Cardiac muscle cell (in vitro differentiated cells and primary cell): ENCODE data around the gene CCDC183. TPM values are rescaled to one million over a fixed set of nuclear protein-coding genes. Genes with fewer than 3 reads are reported as not detected.
"Not testable (repeated sequence)": the region's sequence is repeated elsewhere in the genome, so short reads cannot be mapped to it uniquely, and the experiment has no call there.

Experiments
- DNase-seq, 2 donors: peaks; one replicate each; pipeline versions ENCODE4 v3.0.0 to v3.0.0-alpha.2; 2010 to 2017; ENCODE audit warnings: low read depth in 1 of 2, low spot score in 1 of 2
- H3K27ac ChIP-seq: fragments of 200-600 bp; sonication (generic); 2 replicates; pipeline ENCODE4 v1.5.1; 2016
- H3K27me3 ChIP-seq: fragments of 200-600 bp; sonication (generic); 2 replicates; pipeline ENCODE4 v1.6.0; 2016; ENCODE audit warnings: control low read depth
- H3K36me3 ChIP-seq: fragments of 200-600 bp; sonication (generic); 2 replicates; pipeline ENCODE4 v1.5.1; 2016; ENCODE audit warnings: control low read depth
- H3K4me1 ChIP-seq: fragments of 200-600 bp; sonication (generic); 2 replicates; pipeline ENCODE4 v1.8.1; 2017; ENCODE audit warnings: low read depth, mild to moderate bottlenecking, mixed run types
- H3K4me3 ChIP-seq: fragments of 200-600 bp; sonication (generic); 2 replicates; pipeline ENCODE4 v1.5.1; 2016; ENCODE audit warnings: mild to moderate bottlenecking
- H3K9me3 ChIP-seq: fragments of 200-600 bp; sonication (generic); 2 replicates; pipeline ENCODE4 v1.5.1; 2017; ENCODE audit warnings: low read depth, mild to moderate bottlenecking, control low read depth
- CTCF ChIP-seq: IDR thresholded peaks from 2 replicates; pipeline ENCODE4 v1.5.1; 2012; ENCODE audit warnings: low read depth, mild to moderate bottlenecking, low read length
- polyA plus RNA-seq: library from polyadenylated mRNA; unstranded; fragments of >200 nt; fragmentation: Nextera tagmentation; extraction: Ambion mirVana; gene quantifications from 2 replicates; pipeline ENCODE4 v1.2.1, GENCODE V29; 2016
- total RNA-seq: library from RNA; depleted of rRNA; stranded (reverse); fragments of >200 nt; gene quantifications from 2 replicates; pipeline ENCODE4 v1.2.3, GENCODE V29; 2016

The CCDC183 gene
- total and polyA plus RNA-seq, 2 experiments from 2014 or later: 43.1 to 49.3 TPM

- Histone ChIP-seq H3K36me3 (no peaks in the 10 kb centered on the region), H3K27me3 (no peaks in the 10 kb centered on the region), H3K27ac (peak overlapping the region; percentile 64), H3K9me3 (no peaks in the 10 kb centered on the region), H3K4me1 (peaks cover 4% of the 10 kb centered on the region), H3K4me3 (no peak overlapping the region)
- DNase-seq: no peak
- TF ChIP-seq CTCF: no peak
Measured at GRCh38 chr9:136762221-136762691, 33.9 kb upstream of the CCDC183 start.

DNA sequence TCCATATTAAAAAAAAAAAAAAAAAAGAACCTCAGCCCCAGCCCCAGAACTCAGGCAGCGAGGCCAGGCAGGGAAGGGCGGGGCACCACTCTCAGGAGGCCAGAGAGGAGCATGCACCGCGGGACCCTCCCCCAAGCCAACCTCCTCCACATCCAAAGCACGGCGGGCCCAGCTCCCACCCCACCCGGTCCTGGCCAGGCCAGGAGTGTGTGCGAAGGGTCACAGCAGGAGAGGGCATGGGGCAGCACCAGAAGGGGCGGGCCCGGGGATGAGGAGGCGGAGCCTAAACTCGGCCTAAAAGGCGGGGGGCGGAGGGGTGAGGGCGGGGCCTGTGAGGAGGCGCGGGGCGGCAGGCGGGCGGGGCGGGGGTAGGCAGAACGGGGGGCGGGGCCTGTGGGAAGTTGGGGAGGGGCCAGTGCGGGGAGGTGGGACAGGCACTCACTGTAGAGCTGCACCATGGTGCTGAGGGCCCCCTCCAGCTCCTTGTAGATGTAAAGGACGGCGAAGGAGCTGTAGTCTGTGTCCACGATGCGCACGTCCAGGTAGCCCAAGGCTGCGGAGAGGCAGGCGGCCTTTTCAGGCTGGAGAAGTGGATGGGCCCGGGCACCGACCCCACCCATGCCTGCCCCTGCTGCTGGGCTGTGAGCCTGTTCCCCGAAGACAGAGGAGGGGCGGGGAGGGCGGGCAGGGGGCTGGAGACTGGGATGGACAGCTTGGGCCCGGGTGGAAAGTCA lies 33.1 kb upstream of the CCDC183 start:
- Histone ChIP-seq H3K27me3 (no peaks in the 10 kb centered on the region), H3K27ac (no peak overlapping the region), H3K36me3 (no peaks in the 10 kb centered on the region), H3K4me3 (no peak overlapping the region), H3K4me1 (peaks cover 4% of the 10 kb centered on the region), H3K9me3 (no peaks in the 10 kb centered on the region)
- peak; percentile 36 to 94 for DNase-seq
- TF ChIP-seq CTCF: no peak

DNA sequence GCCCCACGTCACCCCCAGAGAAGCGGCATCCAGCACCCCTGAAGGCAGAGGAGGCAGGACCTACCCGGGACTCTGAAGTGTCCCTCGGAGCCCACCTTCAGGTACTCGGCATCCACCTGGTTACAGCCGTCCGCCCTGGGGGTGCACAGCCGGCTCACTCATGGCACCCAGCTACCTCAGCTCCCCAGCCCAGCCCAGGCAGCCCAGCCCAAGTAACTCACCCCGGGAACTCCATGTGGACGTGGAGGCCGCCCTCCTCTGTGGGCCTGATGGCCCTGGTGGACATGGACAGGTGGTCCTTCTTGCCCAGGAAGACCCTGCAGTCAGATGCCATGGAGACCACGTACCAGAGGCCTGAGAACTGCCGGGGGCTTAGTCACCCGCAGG lies 32.5 kb upstream of the CCDC183 start:
- Histone ChIP-seq H3K36me3 (no peaks in the 10 kb centered on the region), H3K4me3 (no peak overlapping the region), H3K9me3 (no peaks in the 10 kb centered on the region), H3K27me3 (no peaks in the 10 kb centered on the region), H3K4me1 (peaks cover 4% of the 10 kb centered on the region), H3K27ac (no peak overlapping the region)
- no peak for TF ChIP-seq CTCF
- no peak for DNase-seq

- DNase-seq: no peak
- peaks cover 4% of the 10 kb centered on the region for H3K4me1 ChIP-seq
- H3K36me3 ChIP-seq: no peaks in the 10 kb centered on the region
- no peak for TF ChIP-seq CTCF
- H3K9me3 ChIP-seq: no peaks in the 10 kb centered on the region
- H3K27ac ChIP-seq: no peak within 1 kb of the TSS
- no peak within 1 kb of the TSS for H3K4me3 ChIP-seq
- no peaks in the 10 kb centered on the region for H3K27me3 ChIP-seq
Measured at GRCh38 chr9:136764301-136764891, 31.7 kb upstream of the CCDC183 start, which contains the start of gene LCN15. TSS of gene LCN15 (minus strand) at chr9:136764518. CDS start at chr9:136764488, 30 bp downstream.

DNA sequence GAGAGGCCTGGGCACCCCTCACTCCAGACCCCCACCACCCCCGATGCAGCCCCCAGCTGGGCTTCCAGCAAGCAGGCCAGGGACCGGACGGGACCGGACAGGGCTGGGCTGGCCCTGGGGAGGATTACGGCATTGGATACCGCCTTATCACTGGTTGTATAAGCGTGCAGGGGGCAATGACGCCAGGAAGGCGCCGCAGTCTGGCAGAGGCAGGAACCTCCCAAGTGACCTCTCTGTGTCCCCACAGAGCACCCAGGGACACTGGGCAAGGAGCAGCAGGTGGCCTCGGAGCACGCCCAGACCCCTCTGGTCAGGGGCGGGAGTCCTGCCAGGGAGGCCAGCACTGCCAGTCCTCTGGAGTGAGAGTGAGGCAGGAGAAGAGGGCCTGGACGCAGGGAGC lies 31.1 kb upstream of the CCDC183 start:
- H3K4me1 ChIP-seq: peaks cover 4% of the 10 kb centered on the region
- H3K9me3 ChIP-seq: no peaks in the 10 kb centered on the region
- no peak overlapping the region for H3K4me3 ChIP-seq
- no peak for TF ChIP-seq CTCF
- H3K27ac ChIP-seq: no peak overlapping the region
- H3K27me3 ChIP-seq: no peaks in the 10 kb centered on the region
- no peak for DNase-seq
- no peaks in the 10 kb centered on the region for H3K36me3 ChIP-seq

- H3K9me3 ChIP-seq, H3K27me3 ChIP-seq, H3K36me3 ChIP-seq, H3K4me1 ChIP-seq, H3K4me3 ChIP-seq, DNase-seq: not testable (repeated sequence)
- H3K27ac ChIP-seq: peak overlapping the region; percentile 55
Measured at GRCh38 chr9:136765745-136766409, 30.3 kb upstream of the CCDC183 start.
